ENCODE results near the gene OR2T6.
A peak's percentile ranks its signal among the peaks of the same experiment; 100 is the strongest.

OR2T6 gene

GRCh38 chr1:248361121-248361715 is 14.3 kb upstream of the OR2T6 start, which contains the start of gene OR2T4:
Gene OR2T4 (plus strand): TSS chr1:248361665. CDS start chr1:248361665, 0 bp downstream.
- Histone ChIP-seq H3K4me3 (ENCODE audit: insufficient read depth in 1 of 2, low read depth in 1 of 2, low read length in 2 of 2) (peak within 1 kb of the TSS in 1 of 2 experiments; percentile 22), H2BK15ac (ENCODE audit: low read depth, poor library complexity, severe bottlenecking) (no peak within 1 kb of the TSS), H3K9ac (ENCODE audit: low read length) (no peak within 1 kb of the TSS), H3K79me1 (replicated peaks; ENCODE audit: low read length, poor library complexity, severe bottlenecking) (no peaks in the 10 kb centered on the region), H2BK12ac (ENCODE audit: low read length in 2 of 2) (no peak within 1 kb of the TSS), H4K91ac (ENCODE audit: low read length) (no peak within 1 kb of the TSS), H2AK5ac (ENCODE audit: low read length, severe bottlenecking) (no peak within 1 kb of the TSS), H3K4me1 (ENCODE audit: control insufficient read depth, insufficient read depth, low read depth, low read length) (no peaks in the 10 kb centered on the region), H2AFZ (ENCODE audit: low read depth, low read length) (no peak within 1 kb of the TSS), H3K36me3 (ENCODE audit: control insufficient read depth in 1 of 2, insufficient read depth in 2 of 2, low read depth in 1 of 2, low read length in 2 of 2) (no peaks in the 10 kb centered on the region), H3K27ac (ENCODE audit: low read length, poor library complexity, severe bottlenecking) (no peak within 1 kb of the TSS), H3K4ac (ENCODE audit: low read depth in 1 of 2, low read length in 2 of 2) (no peak within 1 kb of the TSS), H3K4me2 (ENCODE audit: low read length, poor library complexity, severe bottlenecking) (no peak within 1 kb of the TSS), H4K8ac (ENCODE audit: low read length) (no peak within 1 kb of the TSS), H3K23ac (ENCODE audit: low read length in 2 of 2) (no peak within 1 kb of the TSS), H3K18ac (ENCODE audit: low read depth in 1 of 2, low read length in 2 of 2) (no peak within 1 kb of the TSS), H3K14ac (ENCODE audit: low read length in 2 of 2) (no peak within 1 kb of the TSS), H2BK120ac (ENCODE audit: low read depth, low read length) (no peak within 1 kb of the TSS), H3K27me3 (ENCODE audit: control insufficient read depth in 1 of 2, insufficient read depth in 1 of 2, low read length in 2 of 2) (no peaks in the 10 kb centered on the region), H2BK5ac (ENCODE audit: low read depth, low read length, poor library complexity, severe bottlenecking) (no peak within 1 kb of the TSS), H3K9me3 (ENCODE audit: control insufficient read depth, low read length) (peaks cover 37% of the 10 kb centered on the region)
- WGBS, result 25% methylated on average over 2 of the region's 3 CpGs
- no peak for DNase-seq

- Histone ChIP-seq H4K91ac (ENCODE audit: low read length) (no peak overlapping the region), H3K27ac (ENCODE audit: low read length, poor library complexity, severe bottlenecking) (no peak overlapping the region), H3K79me1 (replicated peaks; ENCODE audit: low read length, poor library complexity, severe bottlenecking) (no peaks in the 10 kb centered on the region), H2BK5ac (ENCODE audit: low read depth, low read length, poor library complexity, severe bottlenecking) (no peak overlapping the region), H2BK12ac (ENCODE audit: low read length in 2 of 2) (no peak overlapping the region), H3K4me2 (ENCODE audit: low read length, poor library complexity, severe bottlenecking) (no peak overlapping the region), H2AFZ (ENCODE audit: low read depth, low read length) (no peak overlapping the region), H4K8ac (ENCODE audit: low read length) (no peak overlapping the region), H3K18ac (ENCODE audit: low read depth in 1 of 2, low read length in 2 of 2) (no peak overlapping the region), H3K9me3 (ENCODE audit: control insufficient read depth, low read length) (peaks cover 45% of the 10 kb centered on the region), H3K36me3 (ENCODE audit: control insufficient read depth in 1 of 2, insufficient read depth in 2 of 2, low read depth in 1 of 2, low read length in 2 of 2) (no peaks in the 10 kb centered on the region), H3K14ac (ENCODE audit: low read length in 2 of 2) (no peak overlapping the region), H2AK5ac (ENCODE audit: low read length, severe bottlenecking) (no peak overlapping the region), H2BK15ac (ENCODE audit: low read depth, poor library complexity, severe bottlenecking) (no peak overlapping the region), H3K4me3 (ENCODE audit: insufficient read depth in 1 of 2, low read depth in 1 of 2, low read length in 2 of 2) (no peak overlapping the region), H3K4ac (ENCODE audit: low read depth in 1 of 2, low read length in 2 of 2) (no peak overlapping the region), H3K23ac (ENCODE audit: low read length in 2 of 2) (no peak overlapping the region), H2BK120ac (ENCODE audit: low read depth, low read length) (no peak overlapping the region), H3K27me3 (ENCODE audit: control insufficient read depth in 1 of 2, insufficient read depth in 1 of 2, low read length in 2 of 2) (no peaks in the 10 kb centered on the region), H3K9ac (ENCODE audit: low read length) (no peak overlapping the region), H3K4me1 (ENCODE audit: control insufficient read depth, insufficient read depth, low read depth, low read length) (no peaks in the 10 kb centered on the region)
- DNase-seq, result no peak
Observed at GRCh38 chr1:248366609-248367008, 8.9 kb upstream of the OR2T6 start.

- no peak overlapping the region for H2BK5ac ChIP-seq (ENCODE audit: low read depth, low read length, poor library complexity, severe bottlenecking)
- H3K4me2 ChIP-seq (ENCODE audit: low read length, poor library complexity, severe bottlenecking), result no peak overlapping the region
- no peak overlapping the region for H3K14ac ChIP-seq (ENCODE audit: low read length in 2 of 2)
- H2AFZ ChIP-seq (ENCODE audit: low read depth, low read length), result no peak overlapping the region
- no peak overlapping the region for H2AK5ac ChIP-seq (ENCODE audit: low read length, severe bottlenecking)
- H4K91ac ChIP-seq (ENCODE audit: low read length), result no peak overlapping the region
- H3K9ac ChIP-seq (ENCODE audit: low read length), result no peak overlapping the region
- H3K36me3 ChIP-seq (ENCODE audit: control insufficient read depth in 1 of 2, insufficient read depth in 2 of 2, low read depth in 1 of 2, low read length in 2 of 2), result no peaks in the 10 kb centered on the region
- H2BK120ac ChIP-seq (ENCODE audit: low read depth, low read length), result no peak overlapping the region
- 65% methylated on average over 5 of the region's 5 CpGs for WGBS
- peaks cover 29% of the 10 kb centered on the region for H3K9me3 ChIP-seq (ENCODE audit: control insufficient read depth, low read length)
- no peaks in the 10 kb centered on the region for H3K4me1 ChIP-seq (ENCODE audit: control insufficient read depth, insufficient read depth, low read depth, low read length)
- H4K8ac ChIP-seq (ENCODE audit: low read length), result no peak overlapping the region
- no peak overlapping the region for H3K27ac ChIP-seq (ENCODE audit: low read length, poor library complexity, severe bottlenecking)
- no peaks in the 10 kb centered on the region for H3K27me3 ChIP-seq (ENCODE audit: control insufficient read depth in 1 of 2, insufficient read depth in 1 of 2, low read length in 2 of 2)
- H3K23ac ChIP-seq (ENCODE audit: low read length in 2 of 2), result no peak overlapping the region
- H2BK12ac ChIP-seq (ENCODE audit: low read length in 2 of 2), result no peak overlapping the region
- no peak overlapping the region for H3K18ac ChIP-seq (ENCODE audit: low read depth in 1 of 2, low read length in 2 of 2)
- no peak for DNase-seq
- H3K4me3 ChIP-seq (ENCODE audit: insufficient read depth in 1 of 2, low read depth in 1 of 2, low read length in 2 of 2), result no peak overlapping the region
- no peaks in the 10 kb centered on the region for H3K79me1 ChIP-seq (replicated peaks; ENCODE audit: low read length, poor library complexity, severe bottlenecking)
- no peak overlapping the region for H2BK15ac ChIP-seq (ENCODE audit: low read depth, poor library complexity, severe bottlenecking)
- H3K4ac ChIP-seq (ENCODE audit: low read depth in 1 of 2, low read length in 2 of 2), result no peak overlapping the region
Observed at GRCh38 chr1:248372394-248372793, 3.2 kb upstream of the OR2T6 start.

GRCh38 chr1:248373761-248374160 is 1.8 kb upstream of the OR2T6 start:
- 58% methylated on average over 4 of the region's 4 CpGs for WGBS

More at GRCh38 chr1:248373761-248374160, 1.8 kb upstream of the OR2T6 start:
- H3K27ac ChIP-seq (ENCODE audit: low read length, poor library complexity, severe bottlenecking), result no peak overlapping the region
- DNase-seq, result no peak
- no peak overlapping the region for H4K91ac ChIP-seq (ENCODE audit: low read length)
- no peak overlapping the region for H4K8ac ChIP-seq (ENCODE audit: low read length)
- H3K4me3 ChIP-seq (ENCODE audit: insufficient read depth in 1 of 2, low read depth in 1 of 2, low read length in 2 of 2), result no peak overlapping the region
- no peaks in the 10 kb centered on the region for H3K27me3 ChIP-seq (ENCODE audit: control insufficient read depth in 1 of 2, insufficient read depth in 1 of 2, low read length in 2 of 2)
- H2BK120ac ChIP-seq (ENCODE audit: low read depth, low read length), result no peak overlapping the region
- no peak overlapping the region for H2AFZ ChIP-seq (ENCODE audit: low read depth, low read length)
- H3K18ac ChIP-seq (ENCODE audit: low read depth in 1 of 2, low read length in 2 of 2), result no peak overlapping the region
- H3K4me1 ChIP-seq (ENCODE audit: control insufficient read depth, insufficient read depth, low read depth, low read length), result no peaks in the 10 kb centered on the region
- H3K14ac ChIP-seq (ENCODE audit: low read length in 2 of 2), result no peak overlapping the region
- no peak overlapping the region for H2AK5ac ChIP-seq (ENCODE audit: low read length, severe bottlenecking)
- peaks cover 21% of the 10 kb centered on the region for H3K9me3 ChIP-seq (ENCODE audit: control insufficient read depth, low read length)
- H3K9ac ChIP-seq (ENCODE audit: low read length), result no peak overlapping the region
- H3K23ac ChIP-seq (ENCODE audit: low read length in 2 of 2), result no peak overlapping the region
- no peaks in the 10 kb centered on the region for H3K36me3 ChIP-seq (ENCODE audit: control insufficient read depth in 1 of 2, insufficient read depth in 2 of 2, low read depth in 1 of 2, low read length in 2 of 2)
- no peak overlapping the region for H2BK15ac ChIP-seq (ENCODE audit: low read depth, poor library complexity, severe bottlenecking)
- no peak overlapping the region for H2BK12ac ChIP-seq (ENCODE audit: low read length in 2 of 2)
- no peak overlapping the region for H2BK5ac ChIP-seq (ENCODE audit: low read depth, low read length, poor library complexity, severe bottlenecking)
- H3K4me2 ChIP-seq (ENCODE audit: low read length, poor library complexity, severe bottlenecking), result no peak overlapping the region
- H3K79me1 ChIP-seq (replicated peaks; ENCODE audit: low read length, poor library complexity, severe bottlenecking), result no peaks in the 10 kb centered on the region
- H3K4ac ChIP-seq (ENCODE audit: low read depth in 1 of 2, low read length in 2 of 2), result no peak overlapping the region
